IPS DF 6.9 (cell line): Measurements from ENCODE around the gene DNAJB9.
"Not testable (repeated sequence)": the region's sequence is repeated elsewhere in the genome, so short reads cannot be mapped to it uniquely, and the experiment has no call there.

Experiments
- DNase-seq: peaks from one replicate; pipeline ENCODE4 v3.0.0-alpha.2; 2013; ENCODE audit warnings: low read depth, low spot score
- H3K27ac ChIP-seq: one replicate; pipeline ENCODE4 v1.5.1; 2013; ENCODE audit warnings: low read length, control low read depth
- H3K27me3 ChIP-seq: 2 replicates; pipeline ENCODE4 v1.6.1; 2013; ENCODE audit warnings: mild to moderate bottlenecking, low read length; ENCODE audit not compliant: control insufficient read depth, insufficient read depth
- H3K36me3 ChIP-seq: 2 replicates; pipeline ENCODE4 v1.6.1; 2013; ENCODE audit warnings: low read length; ENCODE audit not compliant: control insufficient read depth, insufficient read depth
- H3K4me1 ChIP-seq: 2 replicates; pipeline ENCODE4 v1.6.1; 2013; ENCODE audit warnings: low read length; ENCODE audit not compliant: control insufficient read depth, insufficient read depth
- H3K4me3 ChIP-seq: 2 replicates; pipeline ENCODE4 v1.5.1; 2013; ENCODE audit warnings: mild to moderate bottlenecking, low read length
- H3K9me3 ChIP-seq: 2 replicates; pipeline ENCODE4 v1.6.1; 2013; ENCODE audit warnings: low read length, inconsistent platforms; ENCODE audit not compliant: control insufficient read depth, insufficient read depth
- whole genome bisulfite sequencing: extraction: QIAGEN DNeasy Blood & Tissue Kit; methylation state at CpG from one replicate; pipeline ENCODE4 v1.1.7; 2013; ENCODE audit warnings: mixed read lengths, missing lambda C conversion rate; ENCODE audit not compliant: insufficient read length, insufficient coverage; 5-methylcytosine and 5-hydroxymethylcytosine counted together

The DNAJB9 gene

DNA sequence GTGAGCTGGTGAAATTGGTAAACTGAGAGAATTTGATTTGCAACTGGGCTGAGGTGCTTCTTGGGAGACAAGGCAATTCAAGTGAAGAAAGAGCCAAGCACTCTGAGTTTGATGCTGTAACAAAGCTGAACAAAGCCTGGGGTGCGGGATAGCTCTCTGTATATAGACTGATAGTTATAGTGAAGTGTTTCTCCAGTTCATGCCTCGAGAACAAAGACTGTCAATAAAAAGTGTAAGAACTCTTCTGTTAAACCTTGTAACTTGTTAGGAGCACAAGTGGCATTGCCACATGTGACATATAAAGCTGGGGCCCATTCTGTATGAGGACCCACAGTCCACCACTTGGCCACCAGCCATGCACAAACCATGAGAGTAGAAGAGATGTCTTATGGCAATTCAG is 32.4 kb upstream of the DNAJB9 start:
- no peaks in the 10 kb centered on the region for H3K9me3 ChIP-seq
- no peak overlapping the region for H3K27ac ChIP-seq
- no peak for DNase-seq
- no peak overlapping the region for H3K4me3 ChIP-seq
- H3K36me3 ChIP-seq, result no peaks in the 10 kb centered on the region
- no peaks in the 10 kb centered on the region for H3K4me1 ChIP-seq
- WGBS, result no CpG with 5 or more reads among the region's 2 CpGs
- H3K27me3 ChIP-seq, result no peaks in the 10 kb centered on the region

DNA sequence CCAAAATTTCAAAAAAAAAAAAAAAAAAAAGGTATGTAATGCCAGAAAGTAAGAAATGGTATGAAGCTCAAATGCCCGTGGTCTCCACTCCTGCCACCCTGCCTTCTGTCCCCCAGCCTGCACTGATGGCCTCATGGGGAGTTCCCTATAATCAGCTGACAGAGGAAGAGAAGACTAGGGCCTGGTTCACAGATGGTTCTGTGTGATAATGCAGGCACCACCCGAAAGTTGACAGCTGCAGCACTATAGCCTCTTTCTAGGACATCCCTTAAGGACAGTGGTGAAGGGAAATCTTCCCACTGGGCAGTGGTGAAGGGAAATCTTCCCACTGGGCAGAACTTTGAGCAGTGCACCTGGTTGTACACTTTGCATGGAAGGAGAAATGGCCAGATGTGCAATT is 31.4 kb upstream of the DNAJB9 start:
- H3K27ac ChIP-seq, H3K27me3 ChIP-seq, DNase-seq, H3K36me3 ChIP-seq, H3K9me3 ChIP-seq, H3K4me1 ChIP-seq, H3K4me3 ChIP-seq: not testable (repeated sequence)
- WGBS, result no CpG with 5 or more reads among the region's 2 CpGs

DNA sequence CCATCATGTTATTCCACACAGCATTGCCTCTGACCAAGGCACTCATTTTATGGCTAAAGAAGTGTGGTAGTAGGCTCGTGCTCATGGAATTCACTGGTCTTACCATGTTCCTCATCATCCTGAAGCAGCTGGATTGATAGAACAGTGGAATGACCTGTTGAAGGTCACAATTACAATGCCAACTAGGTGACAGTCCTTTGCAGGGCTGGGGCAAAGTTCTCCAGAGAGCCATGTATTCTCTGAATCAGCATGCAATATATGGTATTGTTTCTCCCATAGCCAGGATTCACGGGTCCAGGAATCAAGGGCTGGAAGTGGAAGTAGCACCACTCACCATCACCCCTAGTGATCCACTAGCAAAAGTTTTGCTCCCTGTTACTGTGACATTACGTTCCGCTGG is 31.0 kb upstream of the DNAJB9 start:
- not testable (repeated sequence) for H3K36me3 ChIP-seq, H3K9me3 ChIP-seq, H3K27me3 ChIP-seq, DNase-seq, H3K27ac ChIP-seq, H3K4me3 ChIP-seq, H3K4me1 ChIP-seq
- no CpG with 5 or more reads among the region's 4 CpGs for WGBS

DNA sequence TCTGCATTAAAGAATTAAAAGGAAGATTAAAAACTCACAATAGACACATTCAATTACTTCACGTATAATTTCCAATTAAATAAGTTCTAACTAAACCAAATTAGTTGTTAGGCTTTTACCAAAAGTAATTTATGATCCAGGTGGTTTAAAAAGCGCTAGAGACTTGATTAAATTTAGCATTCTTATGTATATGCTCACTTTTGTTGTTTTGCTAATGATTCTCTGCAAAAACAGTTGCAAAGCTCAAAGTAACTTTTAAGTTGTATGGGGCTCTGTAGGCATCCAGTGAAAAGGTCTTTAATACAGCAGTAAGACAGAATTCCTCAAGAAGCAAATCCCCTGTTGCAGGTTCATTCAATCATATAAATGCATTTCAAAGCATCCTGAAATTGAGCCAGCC is 28.2 kb upstream of the DNAJB9 start:
- Histone ChIP-seq H3K4me1 (no peaks in the 10 kb centered on the region), H3K4me3 (no peak overlapping the region), H3K27me3 (no peaks in the 10 kb centered on the region), H3K9me3 (no peaks in the 10 kb centered on the region), H3K27ac (no peak overlapping the region), H3K36me3 (no peaks in the 10 kb centered on the region)
- no CpG with 5 or more reads among the region's 2 CpGs for whole genome bisulfite sequencing
- no peak for DNase-seq

DNA sequence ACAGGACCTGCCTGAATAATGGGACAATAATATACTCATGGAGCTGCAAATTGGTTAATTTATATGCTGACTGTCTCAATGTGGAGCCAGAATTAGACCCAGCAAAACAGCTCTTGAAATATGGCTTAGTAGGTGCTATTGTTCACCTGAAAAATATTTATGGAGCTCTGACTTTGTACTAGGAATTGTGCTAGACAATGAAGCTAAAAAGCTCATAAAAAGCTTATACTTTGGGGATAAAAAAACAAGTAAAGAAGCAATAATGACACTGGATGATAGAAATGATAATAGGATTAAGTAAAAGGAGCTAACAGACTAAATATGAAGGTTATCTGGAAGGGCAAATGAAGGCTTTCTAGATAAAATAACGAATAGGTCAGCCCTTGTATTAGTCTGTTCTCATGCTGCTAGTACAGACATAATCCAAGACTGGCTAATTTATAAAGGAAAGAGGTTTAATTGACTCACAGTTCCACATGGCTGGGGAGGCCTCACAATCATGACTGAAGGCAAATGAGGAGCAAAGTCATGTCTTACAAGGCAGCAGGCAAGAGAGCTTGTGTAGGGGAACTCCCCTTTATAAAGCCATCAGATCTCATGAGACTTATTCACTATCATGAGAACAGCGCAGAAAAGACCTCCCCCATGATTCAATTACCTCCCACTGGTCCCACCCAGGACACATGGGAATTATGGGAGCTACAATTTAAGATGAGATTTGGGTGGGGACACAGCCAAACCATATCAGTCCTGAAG is 21.4 kb upstream of the DNAJB9 start:
- not testable (repeated sequence) for H3K4me3 ChIP-seq, H3K9me3 ChIP-seq, H3K27me3 ChIP-seq, H3K27ac ChIP-seq, H3K4me1 ChIP-seq, DNase-seq, H3K36me3 ChIP-seq
- no CpG with 5 or more reads among the region's 2 CpGs for WGBS

DNA sequence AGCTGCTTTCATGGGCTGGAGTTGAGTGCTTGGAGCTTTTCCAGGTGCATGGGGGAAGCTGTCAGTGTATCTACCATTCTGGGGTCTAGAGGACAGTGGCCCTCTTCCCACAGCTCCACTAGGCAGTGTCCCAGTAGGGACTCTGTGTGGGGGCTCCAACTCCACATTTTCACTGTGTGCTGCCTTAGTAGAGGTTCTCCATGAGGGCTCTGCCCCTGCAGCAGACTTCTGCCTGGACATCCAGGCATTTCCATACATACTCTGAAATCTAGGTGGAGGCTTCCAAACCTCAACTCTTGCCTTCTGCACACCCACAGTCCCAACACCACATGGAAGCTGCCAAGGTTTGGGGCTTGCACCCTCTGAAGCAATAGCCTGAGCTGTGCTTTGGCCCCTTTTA is 13.0 kb upstream of the DNAJB9 start:
- not testable (repeated sequence) for H3K27ac ChIP-seq, H3K4me3 ChIP-seq, H3K9me3 ChIP-seq, H3K36me3 ChIP-seq, DNase-seq, H3K4me1 ChIP-seq, H3K27me3 ChIP-seq

DNA sequence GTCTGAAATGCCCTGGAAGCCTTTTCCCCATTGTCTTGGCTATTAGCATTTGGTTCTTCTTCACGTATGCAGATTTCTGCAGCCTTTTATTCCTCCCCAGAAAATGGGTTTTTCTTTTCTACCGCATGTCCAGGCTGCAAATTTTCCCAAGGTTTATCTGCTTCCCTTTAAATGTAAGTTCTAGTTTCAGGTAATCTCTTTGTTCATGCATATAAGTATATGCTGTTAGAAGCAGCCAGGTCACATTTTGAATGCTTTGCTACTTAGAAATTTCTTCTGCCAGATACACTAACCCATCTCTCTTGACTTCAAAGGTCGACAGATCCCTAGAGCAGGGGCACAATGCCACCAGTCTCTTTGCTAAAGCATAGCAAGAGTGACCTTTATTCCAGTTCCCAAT is 12.5 kb upstream of the DNAJB9 start:
- H3K27me3 ChIP-seq, result no peaks in the 10 kb centered on the region
- H3K36me3 ChIP-seq, result no peaks in the 10 kb centered on the region
- H3K4me3 ChIP-seq, result no peak overlapping the region
- no peak overlapping the region for H3K27ac ChIP-seq
- H3K4me1 ChIP-seq, result no peaks in the 10 kb centered on the region
- no peak for DNase-seq
- 0 out of 2 replicates have a peak, but pooled peaks cover 2% of the 10 kb centered on the region for H3K9me3 ChIP-seq
- WGBS, result no CpG with 5 or more reads among the region's 3 CpGs

DNA sequence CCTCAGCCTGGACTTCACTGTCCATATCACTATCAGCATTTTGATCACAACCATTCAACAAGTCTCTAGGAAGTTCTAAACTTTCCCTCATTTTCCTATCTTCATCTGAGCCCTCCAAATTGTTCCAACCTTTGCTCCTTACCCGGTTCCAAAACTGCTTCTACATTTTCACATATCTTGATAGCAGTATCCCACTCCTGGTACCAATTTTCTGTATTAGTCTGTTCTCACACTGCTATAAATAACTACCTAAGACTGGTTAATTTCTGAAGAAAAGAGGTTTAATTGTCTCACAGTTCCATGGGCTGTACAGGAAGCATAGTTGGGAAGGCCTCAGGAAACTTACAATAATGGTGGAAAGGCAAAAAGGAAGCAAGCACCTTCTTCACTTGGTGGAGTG is 12.1 kb upstream of the DNAJB9 start:
- Histone ChIP-seq H3K27ac (no peak overlapping the region), H3K9me3 (0 out of 2 replicates have a peak, but pooled peaks cover 2% of the 10 kb centered on the region), H3K27me3 (no peaks in the 10 kb centered on the region), H3K4me3 (no peak overlapping the region), H3K4me1 (no peaks in the 10 kb centered on the region), H3K36me3 (no peaks in the 10 kb centered on the region)
- WGBS, result no CpG with 5 or more reads among the region's 1 CpG
- no peak for DNase-seq

DNA sequence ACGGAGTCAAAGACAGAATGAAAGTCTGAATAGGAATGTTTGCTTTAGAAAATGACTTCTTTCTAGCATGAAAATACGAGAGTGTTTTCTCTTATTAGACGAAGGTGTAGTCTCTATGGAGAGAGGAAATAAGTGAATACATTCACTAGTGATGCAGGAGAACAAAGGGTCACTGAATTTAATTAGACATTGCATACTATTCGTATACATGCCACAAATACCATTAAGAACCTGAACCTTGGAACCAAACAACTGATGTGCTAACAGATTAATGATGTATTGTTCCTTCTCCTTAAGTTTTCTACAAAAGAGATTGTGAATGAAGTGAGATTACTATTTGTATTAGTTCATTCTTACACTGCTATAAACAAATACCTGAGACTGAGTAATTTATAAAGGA is 10.4 kb upstream of the DNAJB9 start:
- H3K27ac ChIP-seq, result no peak overlapping the region
- no peaks in the 10 kb centered on the region for H3K4me1 ChIP-seq

DNA sequence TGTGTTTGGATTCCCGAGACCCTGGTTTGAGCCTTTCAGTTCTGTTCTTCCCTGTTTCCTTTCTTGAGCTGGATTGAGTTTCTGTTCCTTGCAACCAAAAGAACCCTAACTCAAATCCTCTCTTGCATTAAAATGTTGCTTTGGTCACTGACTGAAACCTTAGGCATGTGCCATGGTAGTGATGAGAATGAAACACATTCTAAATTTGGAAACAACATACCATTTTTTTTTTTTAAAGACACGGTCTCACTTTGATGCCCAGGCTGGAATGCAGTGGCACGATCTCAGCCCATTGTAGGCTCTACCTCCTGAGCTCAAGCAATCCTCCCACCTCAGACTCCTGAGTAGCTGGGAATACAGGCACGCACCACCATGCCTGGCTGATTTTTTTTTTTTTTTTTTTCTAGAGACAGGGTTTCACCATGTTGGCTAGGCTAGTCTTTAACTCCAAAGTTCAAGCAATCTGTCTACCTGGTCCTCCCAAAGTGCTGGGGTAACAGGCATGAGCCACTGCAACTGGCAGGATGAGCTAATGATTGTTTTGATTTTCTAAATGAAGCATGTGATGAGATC is 8.5 kb upstream of the DNAJB9 start:
- H3K36me3 ChIP-seq, result no peaks in the 10 kb centered on the region
- no peak overlapping the region for H3K4me3 ChIP-seq
- H3K27me3 ChIP-seq, result no peaks in the 10 kb centered on the region
- no peak overlapping the region for H3K27ac ChIP-seq
- no peak for DNase-seq
- H3K9me3 ChIP-seq, result 0 out of 2 replicates have a peak, but pooled peaks cover 2% of the 10 kb centered on the region
- no CpG with 5 or more reads among the region's 4 CpGs for WGBS
- H3K4me1 ChIP-seq, result no peaks in the 10 kb centered on the region

More for the DNA sequence above, 10.4 kb upstream of the DNAJB9 start:
- Histone ChIP-seq H3K9me3 (0 out of 2 replicates have a peak, but pooled peaks cover 2% of the 10 kb centered on the region), H3K27me3 (no peaks in the 10 kb centered on the region), H3K36me3 (no peaks in the 10 kb centered on the region), H3K4me3 (no peak overlapping the region)
- no CpG with 5 or more reads among the region's 4 CpGs for WGBS
- no peak for DNase-seq

DNA sequence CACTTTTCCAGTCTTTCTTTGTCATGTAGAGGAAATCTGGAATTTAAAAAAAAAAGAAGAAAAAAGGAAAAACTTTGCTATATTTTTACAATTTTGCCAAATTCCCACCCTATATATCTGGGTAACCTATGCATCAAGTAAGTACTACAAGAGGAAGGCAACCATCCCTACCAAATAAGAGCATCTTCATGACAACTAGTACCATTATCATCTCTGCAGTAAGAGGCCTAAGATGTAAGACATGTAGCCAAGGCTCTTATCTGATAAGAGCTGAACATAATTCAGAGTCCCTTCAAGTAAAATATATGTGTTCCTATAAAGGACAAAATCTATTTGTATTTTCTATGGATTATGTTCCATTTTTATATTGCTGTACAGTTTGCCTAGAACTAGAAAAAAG is 3.7 kb upstream of the DNAJB9 start:
- no peak overlapping the region for H3K4me3 ChIP-seq
- no peaks in the 10 kb centered on the region for H3K9me3 ChIP-seq
- no peaks in the 10 kb centered on the region; the same call in 1 of the 2 replicates for H3K4me1 ChIP-seq
- no peaks in the 10 kb centered on the region for H3K36me3 ChIP-seq
- no peaks in the 10 kb centered on the region for H3K27me3 ChIP-seq
- no peak for DNase-seq
- no peak overlapping the region for H3K27ac ChIP-seq
